PFSK-1 (cell line): ENCODE data around the gene CHID1.

Experiments
- POLR2AphosphoS5 ChIP-seq: IDR thresholded peaks from 2 replicates; pipeline ENCODE4 v1.6.1; 2012; ENCODE audit warnings: low read depth, mild to moderate bottlenecking, control low read depth, low read length, moderate library complexity
- REST ChIP-seq, 2 experiments: IDR thresholded peaks; 2 replicates each; pipeline versions ENCODE4 v1.6.1 to v1.8.0; 2011 to 2012; ENCODE audit warnings: low read depth in 2 of 2, low read length in 2 of 2, control low read depth in 1 of 2, inconsistent platforms in 1 of 2, mild to moderate bottlenecking in 1 of 2, moderate library complexity in 1 of 2; ENCODE audit not compliant: insufficient read depth in 1 of 2
- SIN3A ChIP-seq: IDR thresholded peaks from 2 replicates; pipeline ENCODE4 v1.6.1; 2012; ENCODE audit warnings: mild to moderate bottlenecking, low read length, moderate library complexity, borderline replicate concordance; ENCODE audit not compliant: insufficient read depth
- TAF1 ChIP-seq: IDR thresholded peaks from 2 replicates; pipeline ENCODE4 v1.6.1; 2012; ENCODE audit warnings: low read length, control low read depth, borderline replicate concordance; ENCODE audit not compliant: insufficient read depth

DNA sequence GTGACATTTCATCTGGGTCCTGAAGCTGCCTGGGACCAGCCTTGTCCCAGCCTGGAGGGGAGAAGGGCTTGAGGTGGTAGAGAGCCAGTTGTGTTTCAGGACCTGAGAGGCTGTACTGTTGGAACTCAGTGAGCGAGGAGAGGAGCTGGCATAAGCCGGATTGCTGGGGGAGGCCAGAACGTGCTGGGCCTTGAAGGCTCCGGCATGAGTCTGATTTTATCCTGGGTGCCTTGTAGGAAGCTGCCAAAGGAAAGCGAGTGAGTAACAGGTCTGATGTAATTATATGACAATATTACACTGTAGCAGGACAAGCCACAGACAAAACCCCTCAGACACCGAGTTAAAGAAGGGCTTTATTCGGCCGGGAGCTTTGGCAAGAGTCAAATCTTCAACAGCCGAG lies 32.2 kb upstream of the CHID1 start:
- TF ChIP-seq POLR2AphosphoS5 (no peak), SIN3A (no peak), REST (IDR thresholded peaks at IDR 0.05; ENCODE audit: insufficient read depth in 1 of 2, low read depth in 2 of 2, low read length in 2 of 2) (no peak), TAF1 (no peak)
